ENCODE results near the gene APOBEC3G.
A peak's percentile ranks its signal among the peaks of the same experiment; 100 is the strongest.
"Not testable (repeated sequence)": the region's sequence is repeated elsewhere in the genome, so short reads cannot be mapped to it uniquely, and the experiment has no call there.

APOBEC3G gene

DNA sequence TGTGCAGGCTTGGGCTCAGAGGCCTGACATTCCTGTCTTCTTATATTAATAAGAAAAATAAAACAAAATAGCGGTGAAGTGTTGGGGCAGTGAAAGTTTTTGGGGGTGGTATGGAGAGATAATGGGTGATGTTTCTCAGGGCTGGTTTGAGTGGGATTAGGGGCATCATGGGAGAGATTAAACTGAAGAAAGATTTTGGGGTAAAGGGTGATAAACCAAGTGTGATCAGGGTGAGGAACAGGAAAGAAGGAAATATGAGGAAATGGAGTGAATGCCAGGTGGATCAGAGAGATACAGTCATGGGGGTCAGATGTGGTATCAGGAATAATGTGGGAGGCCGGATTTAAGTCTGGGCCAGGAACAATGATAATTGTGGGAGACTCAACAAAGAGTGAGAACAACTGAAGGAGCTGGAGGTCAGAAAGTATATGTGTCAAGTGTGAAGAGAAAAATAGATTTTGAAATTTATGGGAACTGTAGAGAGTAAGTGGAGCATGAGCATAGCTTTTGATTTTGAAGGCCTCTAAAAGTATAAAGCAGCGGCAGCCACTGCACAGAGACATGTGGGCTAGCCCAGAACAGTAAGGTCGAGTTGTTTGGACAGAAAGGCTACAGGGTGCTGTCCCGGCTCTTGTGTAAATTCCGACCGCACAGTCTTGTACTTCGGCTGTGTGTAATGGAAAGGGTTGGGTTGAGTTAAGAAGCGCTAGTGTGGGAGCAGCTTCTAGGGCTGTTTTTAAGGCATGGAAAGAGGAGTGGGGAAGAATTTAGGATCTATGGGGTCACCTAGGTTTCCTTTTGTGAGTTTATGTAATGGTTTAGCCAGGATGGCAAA lies 10.4 kb upstream of the APOBEC3G start:
- DNase-seq (ENCODE audit: low spot score); in situ Hi-C loops (cut with MboI; ENCODE audit: low pct_unique_long_range_greater_than_20kb, low sequenced_read_pairs, unreplicated experiment): not testable (repeated sequence)

- no peak for DNase-seq (ENCODE audit: low spot score)
- TF ChIP-seq CTCF (IDR thresholded peaks at IDR 0.05; ENCODE audit: extremely low read depth, insufficient read depth, missing control alignments) = peak; percentile 45
- in situ Hi-C loops (cut with MboI; ENCODE audit: low pct_unique_long_range_greater_than_20kb, low sequenced_read_pairs, unreplicated experiment) = no loop called here
Observed at GRCh38 chr22:39068033-39068785, 8.9 kb upstream of the APOBEC3G start.

DNA sequence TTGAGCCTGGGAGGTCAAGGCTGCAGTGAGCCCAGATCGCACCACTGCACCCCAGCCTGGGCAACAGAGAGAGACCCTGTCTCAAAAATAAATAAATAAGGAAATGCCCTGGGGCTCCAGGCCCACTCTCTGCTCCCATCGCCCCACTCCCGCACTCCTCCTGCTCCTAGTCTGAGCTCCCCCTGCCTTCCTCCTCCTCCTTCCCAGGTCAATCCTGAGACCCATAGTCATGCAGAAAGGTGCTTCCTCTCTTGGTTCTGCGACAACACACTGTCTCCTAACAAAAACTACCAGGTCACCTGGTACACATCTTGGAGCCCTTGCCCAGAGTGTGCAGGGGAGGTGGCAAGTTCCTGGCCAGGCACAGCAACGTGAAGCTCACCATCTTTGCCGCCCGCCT lies 6.9 kb upstream of the APOBEC3G start:
- in situ Hi-C loops (cut with MboI; ENCODE audit: low pct_unique_long_range_greater_than_20kb, low sequenced_read_pairs, unreplicated experiment) = no loop called here
- no peak for DNase-seq (ENCODE audit: low spot score)
- no peak for TF ChIP-seq CTCF (IDR thresholded peaks at IDR 0.05; ENCODE audit: extremely low read depth, insufficient read depth, missing control alignments)

DNA sequence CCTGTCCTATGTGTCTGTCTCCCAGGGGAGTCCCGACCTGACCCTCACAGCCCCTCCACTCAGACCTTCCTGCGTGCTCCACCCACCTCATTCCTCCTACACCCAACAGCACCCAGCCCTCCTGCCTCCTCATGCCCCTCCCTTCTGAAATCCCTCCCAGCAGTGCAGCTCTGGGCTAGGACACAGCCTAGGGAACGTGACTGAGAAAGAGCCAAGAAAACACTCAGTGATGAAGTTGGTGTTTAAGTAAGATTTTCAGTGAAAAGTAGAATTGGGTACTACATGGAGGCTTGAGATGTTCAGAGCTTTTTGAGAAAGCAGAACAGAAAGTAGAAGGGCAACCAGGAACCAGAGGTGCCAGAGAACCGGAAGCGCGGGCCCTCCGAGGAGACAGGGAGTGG lies 4.5 kb upstream of the APOBEC3G start:
- DNase-seq (ENCODE audit: low spot score); in situ Hi-C loops (cut with MboI; ENCODE audit: low pct_unique_long_range_greater_than_20kb, low sequenced_read_pairs, unreplicated experiment): not testable (repeated sequence)

- in situ Hi-C loops (cut with MboI; ENCODE audit: low pct_unique_long_range_greater_than_20kb, low sequenced_read_pairs, unreplicated experiment) = no loop called here
- no peak for TF ChIP-seq CTCF (IDR thresholded peaks at IDR 0.05; ENCODE audit: extremely low read depth, insufficient read depth, missing control alignments)
- DNase-seq (ENCODE audit: low spot score) = no peak
Observed at GRCh38 chr22:39073981-39074380, 3.1 kb upstream of the APOBEC3G start.

DNA sequence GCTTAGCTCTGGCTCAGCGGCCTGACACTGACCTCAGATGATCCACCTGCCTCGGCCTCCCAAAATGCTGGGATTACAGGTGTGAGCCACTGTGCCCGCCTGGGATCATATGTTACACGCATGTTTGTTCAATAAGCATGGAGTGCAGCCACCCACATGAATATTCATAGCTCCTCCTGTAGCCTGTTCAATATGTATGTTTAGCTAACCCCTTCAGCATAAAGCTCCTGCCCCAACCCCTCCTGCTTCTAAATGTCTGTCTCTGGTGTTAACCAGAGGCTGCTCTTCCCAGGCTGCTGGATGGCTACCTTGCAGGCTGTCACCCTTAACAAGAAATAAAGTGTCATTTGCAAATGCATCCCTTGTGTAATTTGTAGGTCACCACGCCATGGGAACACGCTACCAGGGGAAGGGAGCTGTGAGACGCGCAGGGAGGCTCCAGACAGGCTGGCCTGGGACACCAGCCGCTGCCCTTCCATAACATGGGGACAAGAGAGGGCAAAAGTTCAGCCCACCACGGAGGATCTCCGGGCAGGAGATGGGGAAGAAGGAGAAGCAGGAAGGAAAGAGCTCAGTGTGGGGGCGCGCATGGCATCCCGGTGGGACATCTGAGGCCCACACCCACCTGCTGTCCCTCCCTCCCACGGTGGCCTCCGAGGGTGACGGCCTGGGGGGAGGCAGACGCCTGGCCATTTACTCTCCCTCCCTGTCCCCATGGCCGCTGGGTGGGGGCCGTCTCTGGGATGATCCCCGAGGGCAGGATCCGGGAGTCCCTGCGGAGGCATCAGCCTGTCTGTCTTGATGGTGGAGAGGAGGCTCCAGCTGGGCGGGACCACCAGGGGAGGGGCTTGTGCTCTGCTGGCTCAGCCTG lies 685 bp upstream of the APOBEC3G start:
- in situ Hi-C loops (cut with MboI; ENCODE audit: low pct_unique_long_range_greater_than_20kb, low sequenced_read_pairs, unreplicated experiment); DNase-seq (ENCODE audit: low spot score): not testable (repeated sequence)

DNA sequence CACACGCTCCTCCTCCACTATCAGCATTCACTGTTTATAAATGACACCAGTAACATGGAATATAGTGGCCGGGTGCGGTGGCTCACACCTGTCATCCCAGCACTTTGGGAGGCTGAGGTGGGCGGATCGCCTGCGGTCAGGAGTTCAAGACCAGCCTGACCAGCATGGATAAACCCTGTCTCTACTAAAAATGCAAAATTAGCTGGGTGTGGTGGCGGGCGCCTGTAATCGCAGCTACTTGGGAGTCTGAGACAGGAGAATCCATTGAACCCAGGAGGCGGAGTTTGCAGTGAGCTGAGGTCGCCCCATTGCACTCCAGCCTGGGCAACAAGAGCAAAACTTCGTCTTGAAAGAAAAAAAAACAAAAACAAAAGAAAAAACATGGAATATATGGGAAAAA lies 837 bp downstream of the APOBEC3G start:
- DNase-seq (ENCODE audit: low spot score); in situ Hi-C loops (cut with MboI; ENCODE audit: low pct_unique_long_range_greater_than_20kb, low sequenced_read_pairs, unreplicated experiment): not testable (repeated sequence)

- TF ChIP-seq CTCF (IDR thresholded peaks at IDR 0.05; ENCODE audit: extremely low read depth, insufficient read depth, missing control alignments) = no peak
- DNase-seq (ENCODE audit: low spot score) = no peak
- in situ Hi-C loops (cut with MboI; ENCODE audit: low pct_unique_long_range_greater_than_20kb, low sequenced_read_pairs, unreplicated experiment) = no loop called here
Observed at GRCh38 chr22:39078329-39078728, 1.3 kb downstream of the APOBEC3G start.

GRCh38 chr22:39079054-39079637 lies 2.1 kb downstream of the APOBEC3G start:
- DNase-seq (ENCODE audit: low spot score); in situ Hi-C loops (cut with MboI; ENCODE audit: low pct_unique_long_range_greater_than_20kb, low sequenced_read_pairs, unreplicated experiment): not testable (repeated sequence)
